ENCODE results near the gene ALPG. TPM values are rescaled to one million over a fixed set of nuclear protein-coding genes. Genes with fewer than 3 reads are reported as not detected.
"Not testable (repeated sequence)": the region's sequence is repeated elsewhere in the genome, so short reads cannot be mapped to it uniquely, and the experiment has no call there.

Gene ALPG
- polyA plus RNA-seq, 10 donors = 0.17 to 0.30 TPM; not detected in 8

GRCh38 chr2:232419245-232420072 lies 12.8 kb downstream of the ALPG start:
- peak in 1 of 3 donors; percentile 29 for DNase-seq

DNA sequence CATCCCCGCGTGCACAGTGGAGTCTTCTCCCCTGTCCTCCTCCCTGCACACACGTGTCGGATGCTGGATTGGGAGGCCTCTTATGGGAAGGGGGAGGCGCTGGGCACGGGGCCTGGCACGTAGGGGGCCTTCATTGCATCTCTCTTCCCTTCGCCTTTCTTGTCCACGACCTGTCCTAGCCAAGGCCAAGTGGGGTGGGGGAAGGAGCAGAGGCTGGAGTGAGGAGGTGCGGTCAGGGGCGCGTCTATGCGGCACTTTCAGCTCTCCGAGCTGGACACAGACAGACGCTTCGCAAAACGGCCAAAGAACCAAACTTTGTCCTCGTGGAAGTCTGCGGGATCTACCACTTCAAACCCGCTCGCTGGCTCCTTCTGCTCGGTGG lies 13.4 kb downstream of the ALPG start:
- DNase-seq = no peak

DNA sequence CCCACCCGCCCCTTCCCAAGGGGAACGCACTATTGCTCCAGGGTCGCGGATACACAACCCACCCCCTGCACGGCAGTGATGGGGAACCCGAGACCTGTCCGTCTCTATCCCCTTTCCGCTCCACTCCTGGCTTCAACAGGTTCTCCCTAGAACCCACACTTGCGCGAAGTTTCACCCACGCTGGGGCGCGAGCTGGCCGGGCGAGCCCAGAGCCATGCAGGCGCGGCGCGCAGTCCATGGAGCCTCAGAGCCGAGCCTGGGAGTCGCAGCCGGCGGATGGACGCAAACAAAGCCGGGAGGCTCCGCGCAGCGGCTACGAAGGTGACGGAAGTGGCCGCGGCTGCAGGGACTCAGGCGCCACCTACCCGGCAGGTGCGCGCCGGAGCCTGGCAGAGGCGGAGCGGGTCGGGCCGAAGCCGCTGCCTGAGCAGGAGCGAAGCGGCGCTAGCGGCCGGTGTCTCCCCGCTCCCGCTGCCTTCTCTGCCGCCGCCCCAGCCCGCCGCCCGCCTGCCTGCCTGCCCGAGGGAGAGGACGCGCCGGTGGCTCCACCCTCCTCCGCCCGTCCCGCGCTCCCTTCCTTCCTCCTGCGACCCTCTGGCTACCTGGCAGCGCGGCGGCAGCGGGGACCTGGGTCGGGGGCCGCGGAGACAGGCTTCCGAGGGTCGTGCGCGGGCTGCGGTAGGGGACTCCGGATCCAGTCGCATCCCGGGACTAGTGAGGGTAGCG lies 14.0 kb downstream of the ALPG start:
- peak in 1 of 3 donors; percentile 51 for DNase-seq

GRCh38 chr2:232421189-232421785 lies 14.6 kb downstream of the ALPG start:
- DNase-seq = no peak

DNA sequence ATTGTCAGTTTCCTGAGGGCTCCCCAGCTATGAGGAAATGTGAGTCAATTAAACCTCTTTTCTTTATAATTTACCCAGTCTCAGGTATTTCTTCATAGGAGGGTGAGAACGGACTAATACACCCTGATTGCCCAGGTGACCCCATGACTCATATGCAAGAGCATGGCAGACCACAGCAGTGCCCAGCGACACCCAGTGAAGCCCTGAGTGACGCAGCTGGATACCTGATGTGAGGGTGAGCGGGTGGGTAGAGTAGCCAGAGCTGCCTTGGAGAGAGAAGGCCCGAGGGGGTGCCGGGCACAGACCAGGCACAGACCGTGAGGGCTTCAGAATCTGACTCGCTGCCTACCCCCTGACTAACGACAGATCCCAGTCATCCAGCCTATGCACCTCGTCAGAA lies 15.4 kb downstream of the ALPG start:
- DNase-seq = no peak

DNA sequence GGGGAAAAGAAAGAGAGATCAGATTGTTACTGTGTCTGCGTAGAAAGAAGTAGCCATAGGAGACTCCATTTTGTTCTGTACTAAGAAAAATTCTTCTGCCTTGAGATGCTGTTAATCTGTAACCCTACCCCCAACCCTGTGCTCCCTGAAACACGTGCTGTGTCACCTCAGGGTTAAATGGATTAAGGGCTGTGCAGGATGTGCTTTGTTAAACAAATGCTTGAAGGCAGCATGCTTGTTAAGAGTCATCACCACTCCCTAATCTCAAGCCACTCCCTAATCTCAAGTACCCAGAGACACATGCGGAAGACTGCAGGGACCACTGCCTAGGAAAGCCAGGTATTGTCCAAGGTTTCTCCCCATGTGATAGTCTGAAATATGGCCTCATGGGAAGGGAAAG lies 16.4 kb downstream of the ALPG start:
- not testable (repeated sequence) for DNase-seq

GRCh38 chr2:232423407-232423806 lies 16.8 kb downstream of the ALPG start:
- DNase-seq = not testable (repeated sequence)

GRCh38 chr2:232431705-232432590 lies 25.3 kb downstream of the ALPG start:
- DNase-seq = no peak

DNA sequence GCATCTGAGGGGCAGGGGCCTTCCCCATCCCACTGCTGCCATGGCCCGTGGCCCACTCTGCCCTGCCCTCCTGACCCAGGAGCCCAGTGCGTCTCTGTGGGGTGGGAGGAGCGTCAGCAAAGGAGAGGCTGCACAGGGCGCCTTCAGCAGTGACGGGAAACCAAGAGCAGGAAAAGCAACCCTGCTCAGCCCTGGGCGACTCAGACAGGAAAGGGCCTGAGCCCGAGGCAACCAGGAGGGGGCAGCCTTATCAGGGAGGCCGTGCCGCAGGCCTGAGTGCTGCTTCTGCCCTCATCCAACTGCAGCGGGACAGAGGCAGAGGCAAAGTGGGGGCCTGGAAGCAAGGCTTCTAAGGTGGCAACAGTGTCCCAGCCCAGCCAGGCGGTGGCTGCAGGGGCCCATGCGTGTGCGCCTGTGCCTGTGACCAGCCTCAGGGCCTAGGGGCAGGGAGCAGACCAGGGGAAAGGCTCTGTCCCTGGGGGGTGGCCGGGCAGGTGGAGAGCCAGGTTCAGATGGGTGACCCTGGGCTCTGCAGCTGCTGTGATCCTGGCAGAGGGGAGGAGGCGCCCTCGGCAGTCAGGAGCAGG lies 26.0 kb downstream of the ALPG start:
- no peak for DNase-seq

DNA sequence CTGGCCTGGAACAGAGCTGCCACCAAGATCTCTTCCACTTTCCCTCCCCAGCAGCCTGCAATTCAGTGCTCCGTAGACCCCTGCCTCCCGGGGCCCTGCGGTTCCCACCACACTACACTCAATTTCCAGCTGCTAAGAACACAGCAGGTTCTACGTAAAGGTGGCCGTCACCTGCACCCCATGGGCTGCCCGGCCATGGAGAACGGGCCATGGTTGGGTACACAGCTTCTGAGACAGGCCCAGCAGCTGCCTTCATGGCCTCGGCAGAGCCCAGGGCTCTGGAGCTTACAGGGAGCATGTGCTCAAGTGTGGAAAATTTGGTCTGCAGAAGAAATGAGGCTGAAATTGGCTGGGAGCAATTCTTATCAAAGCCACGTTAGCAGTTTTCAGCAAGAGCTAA lies 27.0 kb downstream of the ALPG start:
- DNase-seq = not testable (repeated sequence)

DNA sequence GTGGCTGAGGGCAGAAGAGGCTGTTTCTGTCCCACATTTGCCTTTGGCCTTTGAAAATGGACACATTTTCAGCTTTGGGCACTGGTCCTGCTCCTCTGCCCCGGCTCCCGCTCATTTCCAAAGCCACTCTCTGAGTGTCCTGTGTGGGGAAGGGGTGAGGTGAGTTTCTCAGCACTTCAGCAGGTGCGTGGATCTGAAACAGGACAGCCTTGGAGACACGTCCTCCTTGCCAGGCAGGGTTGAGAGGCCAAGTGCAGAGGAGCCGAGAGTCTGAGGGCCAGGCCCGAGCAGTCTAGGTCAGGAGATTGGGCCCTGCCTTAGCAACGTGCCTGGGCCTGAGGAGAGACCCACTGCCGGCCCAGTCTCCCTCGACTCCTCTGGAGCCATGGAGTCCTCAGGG lies 27.4 kb downstream of the ALPG start:
- DNase-seq = no peak

DNA sequence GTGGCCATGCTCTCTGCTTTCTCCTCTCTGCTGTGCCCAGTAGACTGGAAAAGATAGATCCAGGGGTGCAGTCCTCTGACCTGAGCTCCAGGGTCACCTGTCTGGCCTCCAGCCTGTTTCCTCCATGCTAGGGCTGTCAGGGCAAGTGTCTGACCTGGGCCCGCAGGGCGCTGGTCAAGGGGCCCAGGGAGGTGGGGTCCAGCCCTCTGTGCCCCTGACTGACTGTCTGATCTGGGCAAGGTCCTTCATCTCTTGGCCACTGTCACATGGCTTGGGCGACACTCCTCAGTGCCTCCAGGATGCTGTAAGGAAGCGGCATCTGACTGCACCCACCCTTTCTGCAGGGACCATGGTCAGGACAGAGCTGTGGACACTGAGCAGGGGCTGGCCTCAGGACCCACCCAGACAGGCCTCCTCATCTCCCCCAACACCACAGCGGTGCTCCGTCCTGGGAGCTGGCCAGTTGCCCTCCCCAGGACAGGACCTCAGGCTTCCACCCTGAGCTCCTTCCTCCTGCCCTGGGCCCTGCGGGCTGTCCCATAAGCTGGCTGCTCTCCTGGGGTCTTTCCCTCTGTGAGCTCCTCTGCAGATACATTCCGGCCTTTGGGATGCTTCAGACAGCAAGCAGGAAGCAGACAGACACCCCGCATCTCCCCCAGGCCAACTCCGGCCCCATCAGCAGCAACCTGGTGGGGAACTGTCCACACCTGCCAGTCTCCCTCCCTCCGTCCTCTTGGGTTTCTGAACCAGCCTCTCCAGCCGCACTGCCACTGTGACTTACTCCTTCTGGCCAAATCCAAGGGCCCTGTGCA lies 28.1 kb downstream of the ALPG start:
- DNase-seq = no peak

DNA sequence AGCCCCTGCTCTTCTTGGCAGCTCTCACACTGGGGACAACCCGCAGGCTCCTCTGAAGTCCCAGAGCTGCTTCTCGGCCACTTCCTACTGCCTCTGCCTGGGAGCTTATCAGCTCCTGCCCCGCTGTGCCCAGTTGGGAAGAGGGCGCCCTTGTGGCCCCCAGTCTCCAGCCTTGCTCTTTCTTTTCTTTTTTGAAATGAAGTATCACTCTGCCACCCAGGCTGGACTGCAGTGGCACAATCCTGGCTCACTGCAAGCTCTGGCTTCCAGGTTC lies 28.7 kb downstream of the ALPG start:
- no peak for DNase-seq

DNA sequence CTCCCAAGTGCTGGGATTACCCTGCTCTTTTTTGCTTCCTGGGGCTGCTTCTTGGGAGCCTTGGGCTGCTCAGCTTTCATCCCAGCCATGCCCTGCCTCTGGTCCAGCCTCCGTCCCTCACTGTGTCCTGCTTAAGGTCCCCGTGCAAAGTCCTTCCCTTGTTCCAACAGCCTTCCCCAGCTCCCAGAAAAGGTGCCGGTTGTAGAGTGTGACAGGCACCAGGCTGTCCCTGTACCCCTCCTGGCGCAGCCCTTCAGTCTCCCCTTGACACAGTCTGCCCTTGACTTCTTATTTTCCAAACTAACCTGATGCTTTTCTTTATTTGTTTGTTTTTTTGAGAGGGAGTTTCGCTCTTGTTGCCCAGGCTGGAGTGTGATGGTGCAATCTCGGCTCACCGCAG lies 29.2 kb downstream of the ALPG start:
- DNase-seq = no peak

DNA sequence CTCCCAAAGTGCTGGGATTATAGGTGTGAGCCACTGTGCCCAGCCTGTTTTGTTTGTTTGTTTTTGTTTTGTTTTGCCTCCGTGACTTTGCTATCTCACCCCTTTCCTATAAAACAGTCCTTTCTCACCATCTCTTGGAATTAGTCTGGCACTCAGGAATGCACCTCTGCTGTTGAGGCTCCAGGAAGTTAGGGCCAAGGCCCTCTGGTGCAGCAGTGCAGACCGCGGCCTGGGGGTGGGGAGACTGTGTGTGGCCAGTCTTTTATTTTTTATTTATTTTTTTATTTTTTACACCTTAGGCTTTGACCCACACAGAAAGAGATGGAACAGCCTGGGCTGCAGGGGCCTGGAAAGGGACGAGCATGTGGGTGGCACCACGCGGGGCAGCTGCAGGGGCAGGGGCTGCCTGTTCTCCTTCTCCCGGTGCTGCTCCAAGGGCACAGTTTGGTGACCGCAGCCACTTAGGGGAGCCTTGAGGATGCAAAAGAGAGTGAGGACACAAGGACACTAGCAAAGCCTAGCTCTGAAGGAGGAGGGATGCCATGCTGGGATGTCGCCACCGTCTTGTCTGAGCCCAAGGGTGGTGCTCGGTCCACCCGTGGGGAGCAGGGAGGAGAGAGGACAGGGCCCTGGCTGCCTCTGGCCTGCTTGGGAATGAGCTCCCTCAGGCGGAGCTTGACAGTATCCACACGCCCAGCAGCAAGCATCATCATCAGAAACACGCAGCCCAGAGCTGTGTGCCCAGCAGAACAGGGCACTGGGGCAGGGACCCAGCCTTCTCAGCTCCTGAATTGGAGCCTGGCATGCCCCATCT lies 29.9 kb downstream of the ALPG start:
- no peak for DNase-seq

GRCh38 chr2:232437195-232437571 lies 30.5 kb downstream of the ALPG start:
- DNase-seq = no peak

DNA sequence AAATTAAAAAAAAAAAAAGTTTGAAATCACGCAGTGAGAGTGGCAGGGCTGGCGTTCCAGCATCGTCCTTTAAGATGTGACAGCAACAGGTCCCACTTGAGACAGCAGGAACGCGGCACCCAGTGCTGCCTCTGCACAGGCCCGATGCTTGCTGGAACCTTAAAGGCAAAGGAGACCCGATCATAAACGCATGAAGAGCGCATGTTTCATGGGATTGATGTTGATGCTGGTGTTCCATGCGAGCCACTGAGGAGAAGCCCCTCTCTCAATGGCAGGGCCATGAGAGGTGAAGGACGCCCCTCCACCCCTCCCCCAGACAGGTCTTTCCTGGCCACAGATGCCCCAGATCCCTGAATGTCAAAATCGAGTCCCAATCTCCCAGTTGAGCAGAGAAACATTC lies 31.4 kb downstream of the ALPG start:
- no peak for DNase-seq

DNA sequence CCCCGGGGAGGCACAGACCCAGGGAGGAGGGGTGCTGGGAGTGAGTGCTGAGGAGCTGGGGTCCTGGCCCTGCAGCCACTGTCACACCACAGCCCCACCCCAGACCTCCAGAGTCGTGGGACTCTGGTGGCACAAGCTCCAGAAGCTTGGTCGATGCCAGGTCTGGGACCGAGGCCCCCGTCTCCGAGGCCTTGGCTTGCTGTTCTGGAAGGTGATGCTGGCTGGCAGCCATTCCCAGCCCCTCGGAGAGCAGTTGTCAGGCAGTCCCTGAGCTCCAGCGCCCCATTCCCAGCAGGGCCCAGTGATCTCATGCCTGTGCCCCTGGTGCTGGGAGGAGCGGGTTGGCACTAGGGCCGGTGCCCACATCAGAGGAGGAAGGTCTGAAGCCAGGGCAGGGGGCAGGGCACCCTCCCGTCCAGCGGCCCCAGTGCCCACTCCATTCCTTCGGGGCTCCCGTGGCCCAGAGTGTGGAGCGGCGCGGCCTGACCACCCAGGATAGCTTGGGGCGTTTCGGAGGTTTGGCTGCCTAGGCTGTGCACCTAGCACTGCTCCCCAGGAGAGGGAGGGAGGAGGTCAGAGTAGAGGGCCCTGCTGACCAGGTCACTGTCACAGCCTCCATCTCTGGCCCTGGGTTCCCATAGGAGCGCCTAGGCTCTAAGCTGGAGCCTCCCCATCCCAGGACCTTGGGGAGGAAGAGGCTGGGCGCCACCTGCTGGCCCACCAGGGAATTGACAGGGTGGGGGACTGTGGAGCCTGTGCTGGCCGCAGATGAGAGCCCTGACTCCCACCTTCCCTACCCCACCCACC lies 32.5 kb downstream of the ALPG start:
- no peak for DNase-seq

DNA sequence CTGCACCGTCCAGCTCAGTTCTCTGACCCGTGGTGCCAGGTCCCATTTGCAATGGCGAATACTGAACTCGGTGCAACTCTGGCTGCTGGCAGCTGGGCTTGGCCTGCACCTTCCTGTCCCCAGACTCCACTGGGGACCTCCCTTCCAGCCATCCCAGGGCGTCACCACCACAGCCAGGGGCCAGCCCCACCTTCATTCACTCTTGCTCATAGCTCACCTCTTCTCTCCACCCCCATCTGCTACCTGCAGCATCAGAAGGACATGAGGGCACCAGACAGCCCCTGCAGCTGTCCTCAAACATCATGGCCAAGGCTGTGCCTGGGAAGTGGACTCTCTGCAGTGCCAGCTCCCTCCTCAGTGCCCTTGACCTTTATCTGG lies 33.1 kb downstream of the ALPG start:
- DNase-seq = no peak
